ENCODE results near the gene AKAP3.

DNA sequence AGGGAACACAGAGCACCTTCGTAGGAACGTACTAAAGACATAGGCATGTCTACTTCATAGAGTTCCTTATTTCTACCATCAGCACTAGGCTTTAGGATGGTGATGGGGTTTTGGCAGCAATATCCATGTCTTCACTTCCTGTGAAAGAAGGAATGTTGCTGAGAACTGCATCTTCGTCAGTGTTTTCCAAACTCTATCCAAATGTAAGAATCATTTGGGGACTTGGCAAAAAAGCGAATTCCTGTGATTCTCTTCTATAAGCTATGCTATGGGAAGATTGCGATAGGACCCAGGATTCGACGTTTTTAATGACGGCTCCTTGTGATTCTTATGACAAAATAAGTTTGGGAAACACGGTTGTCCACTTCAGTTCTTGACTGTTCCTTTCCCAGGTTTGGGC, 39.8 kb downstream of the AKAP3 start:
- TF ChIP-seq EZH2phosphoT487 (conservative IDR thresholded peaks at IDR 0.05; ENCODE audit: low read length), result no peak
- TF ChIP-seq, protein P1, sequence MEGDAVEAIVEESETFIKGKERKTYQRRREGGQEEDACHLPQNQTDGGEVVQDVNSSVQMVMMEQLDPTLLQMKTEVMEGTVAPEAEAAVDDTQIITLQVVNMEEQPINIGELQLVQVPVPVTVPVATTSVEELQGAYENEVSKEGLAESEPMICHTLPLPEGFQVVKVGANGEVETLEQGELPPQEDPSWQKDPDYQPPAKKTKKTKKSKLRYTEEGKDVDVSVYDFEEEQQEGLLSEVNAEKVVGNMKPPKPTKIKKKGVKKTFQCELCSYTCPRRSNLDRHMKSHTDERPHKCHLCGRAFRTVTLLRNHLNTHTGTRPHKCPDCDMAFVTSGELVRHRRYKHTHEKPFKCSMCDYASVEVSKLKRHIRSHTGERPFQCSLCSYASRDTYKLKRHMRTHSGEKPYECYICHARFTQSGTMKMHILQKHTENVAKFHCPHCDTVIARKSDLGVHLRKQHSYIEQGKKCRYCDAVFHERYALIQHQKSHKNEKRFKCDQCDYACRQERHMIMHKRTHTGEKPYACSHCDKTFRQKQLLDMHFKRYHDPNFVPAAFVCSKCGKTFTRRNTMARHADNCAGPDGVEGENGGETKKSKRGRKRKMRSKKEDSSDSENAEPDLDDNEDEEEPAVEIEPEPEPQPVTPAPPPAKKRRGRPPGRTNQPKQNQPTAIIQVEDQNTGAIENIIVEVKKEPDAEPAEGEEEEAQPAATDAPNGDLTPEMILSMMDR (IDR thresholded peaks at IDR 0.05; ENCODE audit: insufficient read depth, low read length, poor library complexity, severe bottlenecking), result no peak
